ENCODE data around the gene PIGM. TPM values are rescaled to one million over a fixed set of nuclear protein-coding genes. Genes with fewer than 3 reads are reported as not detected.

Gene PIGM
- total RNA-seq (ENCODE audit: low replicate concordance), result 1.6 and 3.0 TPM in 2 replicates

GRCh38 chr1:160031365-160032164, at the start of gene PIGM:
PIGM (minus strand) TSS chr1:160031990; CDS start chr1:160031739, 251 bp downstream.

GRCh38 chr1:160081261-160081936, 49.6 kb upstream of the PIGM start, which contains the start of gene KCNJ9:
KCNJ9 (plus strand) TSS chr1:160081538; CDS start chr1:160084031, 2,493 bp downstream.

DNA sequence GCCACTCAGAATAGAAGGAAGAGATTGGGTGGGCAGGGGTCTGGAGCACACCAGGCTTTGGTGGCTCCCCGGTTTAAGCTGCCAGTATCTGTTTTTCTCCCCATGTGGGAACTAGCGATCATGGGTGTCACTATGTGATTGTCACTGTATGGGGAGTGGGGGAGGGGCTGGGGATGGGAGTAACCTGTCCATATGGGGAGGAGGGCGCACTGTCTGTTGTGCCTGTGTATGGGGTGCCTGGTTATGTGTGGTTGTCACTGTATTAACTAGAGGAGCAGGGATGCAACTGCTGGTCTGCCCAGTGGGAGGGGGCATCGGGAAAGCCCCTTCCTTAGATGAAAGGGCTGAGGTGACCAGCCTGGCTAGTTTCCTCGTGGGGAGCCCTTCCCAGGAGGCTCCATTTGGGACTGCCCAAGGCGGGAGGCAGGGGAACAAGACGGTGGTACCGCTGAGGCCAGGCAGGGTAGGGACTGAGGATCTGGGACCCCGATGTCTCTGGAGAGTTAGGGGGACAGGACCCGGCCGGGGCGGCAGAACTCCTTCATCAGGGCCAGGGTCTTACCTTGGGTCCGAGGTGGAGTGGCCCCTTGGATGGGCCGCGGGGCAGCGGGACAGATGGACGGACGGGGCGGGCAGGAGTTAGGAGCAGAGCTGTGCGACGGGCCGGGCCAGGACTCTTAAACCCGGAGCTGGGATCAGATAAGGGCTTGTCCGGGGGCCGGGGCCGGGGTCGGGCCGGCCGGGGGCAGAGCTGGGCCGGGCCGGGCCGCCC, 37.9 kb upstream of the PIGM start, which contains the start of gene KCNJ10:
KCNJ10 (minus strand) TSS at position 701 of the 772 bp plus-strand sequence. CDS start 27,628 bp downstream, outside the sequence.

Other genes with a start within 250 kb of the PIGM start
- not detected in 2 replicates for gene FCRL6, start 229.6 kb downstream of the PIGM start, total RNA-seq (ENCODE audit: low replicate concordance)
- gene SLAMF8, start 205.1 kb downstream of the PIGM start, total RNA-seq (ENCODE audit: low replicate concordance), result not detected in 2 replicates
- 0.08 TPM in 1 of 2 replicates, not detected in the other for gene VSIG8, start 169.3 kb downstream of the PIGM start, total RNA-seq (ENCODE audit: low replicate concordance)
- gene CFAP45, start 131.8 kb downstream of the PIGM start, total RNA-seq (ENCODE audit: low replicate concordance), result 0.23 and 1.1 TPM in 2 replicates
- gene TAGLN2, start 106.5 kb downstream of the PIGM start, total RNA-seq (ENCODE audit: low replicate concordance), result 135 and 476 TPM in 2 replicates
- 0.12 TPM in 1 of 2 replicates, not detected in the other for gene IGSF9, start 86.4 kb downstream of the PIGM start, total RNA-seq (ENCODE audit: low replicate concordance)
- 0.38 TPM in 1 of 2 replicates, not detected in the other for gene SLAMF9, start 77.8 kb downstream of the PIGM start, total RNA-seq (ENCODE audit: low replicate concordance)
- not detected in 2 replicates for gene KCNJ10, start 38.2 kb upstream of the PIGM start, total RNA-seq (ENCODE audit: low replicate concordance)
- gene KCNJ9, start 49.5 kb upstream of the PIGM start, total RNA-seq (ENCODE audit: low replicate concordance), result under 0.01 TPM in 1 of 2 replicates, not detected in the other
- 18.0 and 23.1 TPM in 2 replicates for gene IGSF8, start 66.6 kb upstream of the PIGM start, total RNA-seq (ENCODE audit: low replicate concordance)
- gene ATP1A2, start 83.8 kb upstream of the PIGM start, total RNA-seq (ENCODE audit: low replicate concordance), result under 0.01 and 0.08 TPM in 2 replicates
- not detected in 2 replicates for gene ATP1A4, start 119.6 kb upstream of the PIGM start, total RNA-seq (ENCODE audit: low replicate concordance)
- 0.23 TPM in 1 of 2 replicates, not detected in the other for gene CASQ1, start 158.6 kb upstream of the PIGM start, total RNA-seq (ENCODE audit: low replicate concordance)
- gene PEA15, start 173.4 kb upstream of the PIGM start, total RNA-seq (ENCODE audit: low replicate concordance), result 94.8 and 106 TPM in 2 replicates
- 64.9 and 108 TPM in 2 replicates for gene DCAF8, start 230.6 kb upstream of the PIGM start, total RNA-seq (ENCODE audit: low replicate concordance)